ENCODE measurements around the gene XYLT1.
"Not testable (repeated sequence)": the region's sequence is repeated elsewhere in the genome, so short reads cannot be mapped to it uniquely, and the experiment has no call there.

XYLT1 gene

DNA sequence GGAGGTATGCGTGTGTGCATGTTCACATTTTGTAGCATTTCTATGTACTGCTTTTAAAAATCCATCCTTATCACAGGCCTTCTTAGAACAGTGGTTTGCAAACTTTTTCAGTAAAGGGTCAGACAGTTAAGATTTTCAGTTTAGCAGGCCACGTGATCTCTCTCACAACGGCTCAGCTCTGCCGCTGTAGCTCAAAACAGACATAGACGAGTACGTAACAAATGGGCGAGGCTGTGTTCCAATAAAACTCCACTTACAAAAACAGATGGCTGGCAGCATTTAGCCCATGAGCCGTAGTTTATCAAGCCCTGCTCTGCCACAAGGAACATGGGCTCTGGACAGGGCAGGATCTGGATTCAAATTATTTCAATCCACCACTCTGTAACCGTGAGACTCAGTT lies 141.8 kb downstream of the XYLT1 start:
- peak; percentile 91 to 94 for DNase-seq

DNA sequence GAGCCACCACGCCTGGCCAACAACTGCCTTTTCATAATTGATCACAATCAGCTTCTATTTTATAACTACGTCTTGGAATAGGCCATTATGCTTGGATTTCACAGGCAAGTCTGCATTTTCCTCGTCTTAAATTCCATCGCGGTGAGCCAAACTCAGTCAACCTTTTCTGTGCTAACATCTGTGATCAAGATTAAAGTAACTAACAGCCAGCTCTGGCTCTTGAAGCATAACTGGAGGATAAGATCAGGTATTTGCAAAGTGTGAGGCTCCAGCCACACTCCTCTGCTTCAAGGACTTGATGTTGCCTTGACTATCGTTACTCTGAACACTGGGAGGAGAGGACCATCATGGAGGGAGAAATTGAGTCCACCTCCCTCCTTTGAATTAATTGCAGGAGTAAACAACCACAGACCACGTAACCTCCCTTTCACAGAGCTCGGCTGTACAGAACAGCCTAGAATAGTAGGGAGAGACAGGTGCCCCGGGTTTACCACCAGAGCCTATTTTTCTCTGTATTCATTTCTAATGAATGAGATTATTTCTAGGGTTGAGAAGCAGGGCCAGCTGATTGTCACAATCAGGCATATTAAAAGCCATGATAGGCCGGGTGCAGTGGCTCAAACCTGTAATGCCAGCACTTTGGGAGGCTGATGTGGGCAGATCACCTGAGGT lies 143.0 kb downstream of the XYLT1 start:
- peak in 1 of 2 experiments; percentile 38 for DNase-seq

DNA sequence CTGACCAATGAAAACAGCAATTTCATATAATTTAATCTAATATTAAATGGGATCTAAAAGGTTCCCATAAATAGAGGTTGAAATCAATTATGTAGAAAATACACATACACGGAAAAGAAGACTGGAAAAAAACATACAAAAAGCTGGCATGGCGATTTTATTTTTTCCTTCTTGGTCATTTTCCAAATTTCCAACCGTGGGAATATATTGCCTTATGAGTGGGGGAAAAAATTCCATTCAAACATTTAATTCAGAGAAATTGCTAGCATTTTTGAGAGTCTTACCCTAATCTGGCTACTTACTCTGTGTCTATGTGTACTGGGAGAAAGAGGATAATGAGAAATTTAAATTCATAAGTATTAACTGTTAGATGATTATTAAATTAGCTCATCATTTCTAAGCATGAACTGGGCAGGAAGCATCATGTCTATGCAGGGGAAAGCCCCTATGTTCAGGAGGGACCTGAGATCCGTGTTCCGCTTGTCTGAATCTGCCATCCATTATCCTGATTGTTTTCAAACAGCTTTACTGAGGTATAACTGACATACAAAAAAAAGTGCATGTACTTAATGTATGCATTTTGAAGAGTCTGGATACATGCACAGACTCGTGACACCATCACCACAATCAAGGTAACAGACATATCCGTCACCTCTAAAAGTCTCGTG lies 145.2 kb downstream of the XYLT1 start:
- no peak for DNase-seq

DNA sequence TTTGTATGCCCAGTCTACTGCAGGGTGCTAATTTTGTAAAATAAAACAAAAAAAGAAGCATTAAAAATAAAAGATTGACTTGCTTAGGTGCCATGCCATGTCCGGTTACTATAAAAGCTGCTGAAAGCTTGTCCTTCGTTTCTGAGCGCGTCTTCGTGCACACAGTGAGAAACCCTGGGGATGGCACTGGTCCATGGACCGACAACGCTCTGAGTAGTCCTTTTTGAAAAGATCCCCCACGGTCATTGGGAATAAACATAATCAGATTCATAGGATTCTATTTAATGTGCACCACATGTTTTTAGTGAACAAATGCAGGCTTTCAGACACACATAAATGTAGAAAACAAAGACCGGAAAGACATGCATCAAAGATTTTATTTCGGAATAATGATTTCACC lies 146.3 kb downstream of the XYLT1 start:
- DNase-seq: no peak

DNA sequence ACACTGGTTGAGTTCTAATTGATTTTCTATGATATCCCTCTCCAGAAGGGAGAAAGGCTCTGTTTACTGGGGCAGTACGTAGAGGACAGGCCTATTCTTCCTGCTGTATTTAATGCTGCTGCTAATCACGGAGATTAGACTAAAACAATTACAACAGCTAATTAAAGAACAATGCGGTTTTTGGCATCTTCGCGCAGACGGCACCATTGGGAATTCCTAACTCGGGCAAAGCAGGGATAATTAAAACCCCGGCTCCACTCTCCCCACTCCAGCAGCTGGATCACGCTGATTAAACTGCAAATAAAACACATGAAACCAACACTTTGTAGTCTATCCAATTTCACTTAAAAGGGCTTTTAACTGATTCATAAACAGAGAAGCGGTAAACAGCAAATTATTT lies 147.6 kb downstream of the XYLT1 start:
- DNase-seq: peak; percentile 69 to 70

DNA sequence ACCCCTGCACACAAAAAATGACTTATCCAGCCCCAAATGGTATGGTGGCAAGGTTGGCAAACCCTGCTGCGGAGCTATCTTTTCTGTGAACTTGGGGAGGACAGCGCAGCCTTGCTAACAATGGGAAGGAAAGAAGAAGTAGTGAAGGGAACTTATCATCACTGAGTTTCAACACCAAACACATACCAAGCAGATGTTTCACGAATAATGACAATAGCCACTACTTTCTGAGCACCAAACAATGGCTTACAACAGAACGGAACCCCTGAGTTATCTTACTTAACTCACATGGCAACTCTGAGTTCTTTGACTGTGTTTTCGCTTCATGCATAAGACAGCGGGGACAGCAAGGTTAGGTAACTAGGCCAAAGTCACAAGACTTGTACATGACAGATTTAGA lies 148.9 kb downstream of the XYLT1 start:
- DNase-seq: no peak

DNA sequence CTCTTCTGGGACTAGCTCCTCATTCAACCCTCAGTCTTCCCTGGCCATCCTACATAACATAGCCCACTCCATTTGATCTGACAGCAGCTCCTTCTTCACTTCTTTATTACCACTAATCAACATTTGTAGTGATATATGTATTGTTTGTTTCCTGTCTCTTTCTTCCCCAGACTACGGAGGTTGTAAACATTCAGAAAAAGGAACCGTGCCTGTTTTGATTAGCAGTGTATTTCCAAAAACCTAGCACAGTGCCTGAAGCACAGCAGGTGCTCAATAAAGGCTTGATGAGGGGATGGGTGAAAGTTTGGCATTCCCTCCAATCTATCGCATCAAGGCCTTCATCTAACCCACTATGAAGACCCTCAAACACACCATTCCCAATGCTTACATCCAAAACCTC lies 150.8 kb downstream of the XYLT1 start:
- no peak for DNase-seq

DNA sequence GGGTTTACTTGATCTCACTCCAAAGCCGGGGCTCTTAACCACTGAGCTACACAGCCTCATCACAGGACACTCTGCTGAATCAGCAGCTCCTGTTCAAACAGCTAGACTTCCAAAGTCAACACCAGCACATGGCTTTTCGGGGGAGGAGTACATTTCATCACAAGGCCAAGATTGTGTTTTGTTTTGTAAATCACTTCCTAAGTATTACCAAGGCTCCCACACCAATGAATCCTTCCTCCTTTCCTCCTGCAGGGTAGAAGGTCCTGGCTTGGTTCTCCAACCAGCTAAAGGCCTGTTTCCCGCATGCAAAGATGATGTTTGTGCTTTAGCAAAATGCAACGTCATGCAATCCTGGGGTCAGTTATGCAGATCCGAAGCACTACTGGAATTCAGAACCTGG lies 152.5 kb downstream of the XYLT1 start:
- DNase-seq: no peak

DNA sequence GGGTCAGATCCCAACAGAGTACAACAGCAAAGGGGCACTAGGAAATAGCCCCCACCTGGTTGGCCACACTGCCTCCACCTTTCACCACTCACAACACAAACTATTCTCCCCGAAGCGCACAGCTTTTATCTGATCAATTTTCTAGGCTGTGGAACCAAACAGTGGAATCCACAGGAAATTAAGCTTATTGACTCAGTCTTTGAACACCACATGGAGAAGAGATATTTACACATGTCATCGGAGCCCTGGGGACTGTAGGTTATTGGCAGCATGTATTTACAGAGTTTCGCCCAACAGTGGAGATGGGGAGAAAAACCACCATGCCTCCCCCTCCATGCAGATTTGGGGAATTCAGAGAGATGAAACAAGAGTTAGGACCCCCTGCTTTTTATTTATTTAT lies 154.8 kb downstream of the XYLT1 start:
- DNase-seq: no peak

DNA sequence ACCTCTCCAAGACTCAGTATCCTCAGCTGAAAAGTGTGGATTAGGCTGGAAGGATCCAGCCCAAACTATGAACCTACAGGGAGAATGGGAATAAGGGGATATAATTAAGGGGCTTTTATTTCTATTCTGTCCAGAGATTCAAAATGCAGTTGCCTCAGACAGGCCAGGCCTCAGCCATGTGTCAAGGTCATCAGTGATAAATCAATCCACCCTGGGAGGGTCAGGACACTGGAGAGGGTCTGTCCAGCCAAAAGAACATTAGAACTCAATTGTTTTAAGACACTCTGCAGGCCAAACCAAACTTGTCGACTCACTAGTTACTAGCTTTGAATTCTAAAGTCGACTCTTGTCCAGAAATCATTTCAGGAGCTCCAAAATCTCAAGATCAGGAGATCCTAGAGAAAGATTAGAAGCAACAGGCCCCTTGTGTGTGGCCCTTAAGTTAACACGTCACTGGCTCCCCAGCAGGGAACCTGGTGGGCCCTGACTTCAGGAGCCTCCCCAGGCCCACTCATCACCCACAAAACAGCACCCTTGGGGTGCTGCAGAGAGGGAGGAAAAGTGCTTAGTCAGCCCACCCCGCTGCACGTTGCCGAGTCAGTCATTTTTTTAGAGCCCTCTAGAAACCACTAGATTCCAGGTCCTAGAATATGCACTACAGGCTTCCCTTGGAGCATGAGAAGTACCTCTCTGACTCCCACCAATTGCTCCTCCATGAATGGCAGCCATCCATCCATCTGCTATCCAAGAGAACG lies 156.8 kb downstream of the XYLT1 start:
- no peak for DNase-seq

DNA sequence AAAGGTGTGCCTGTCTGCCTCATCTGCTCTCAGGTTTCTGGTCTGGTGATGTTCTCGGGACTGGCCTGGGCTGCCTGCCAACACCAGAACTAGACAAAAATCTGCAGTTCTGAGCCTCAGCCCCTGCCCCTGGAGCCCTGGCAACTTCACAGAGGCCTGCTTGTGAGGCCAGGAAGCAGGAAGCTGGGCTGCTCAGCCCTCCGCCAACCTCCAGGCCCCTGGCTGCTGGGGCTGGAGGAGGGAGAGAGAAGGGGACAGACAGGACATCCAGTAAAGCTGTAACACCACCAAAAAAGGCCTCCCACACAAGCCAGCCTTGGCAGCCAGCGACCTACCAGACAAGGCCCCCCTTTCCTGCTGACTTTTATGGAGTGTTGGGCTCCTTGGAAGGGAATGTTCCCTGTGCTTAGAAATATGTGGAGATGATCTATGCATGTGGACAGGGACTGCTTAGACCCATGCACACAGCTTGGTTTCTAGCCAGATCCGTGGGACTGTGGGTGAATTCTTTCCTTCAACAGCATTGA lies 157.6 kb downstream of the XYLT1 start:
- DNase-seq: no peak

DNA sequence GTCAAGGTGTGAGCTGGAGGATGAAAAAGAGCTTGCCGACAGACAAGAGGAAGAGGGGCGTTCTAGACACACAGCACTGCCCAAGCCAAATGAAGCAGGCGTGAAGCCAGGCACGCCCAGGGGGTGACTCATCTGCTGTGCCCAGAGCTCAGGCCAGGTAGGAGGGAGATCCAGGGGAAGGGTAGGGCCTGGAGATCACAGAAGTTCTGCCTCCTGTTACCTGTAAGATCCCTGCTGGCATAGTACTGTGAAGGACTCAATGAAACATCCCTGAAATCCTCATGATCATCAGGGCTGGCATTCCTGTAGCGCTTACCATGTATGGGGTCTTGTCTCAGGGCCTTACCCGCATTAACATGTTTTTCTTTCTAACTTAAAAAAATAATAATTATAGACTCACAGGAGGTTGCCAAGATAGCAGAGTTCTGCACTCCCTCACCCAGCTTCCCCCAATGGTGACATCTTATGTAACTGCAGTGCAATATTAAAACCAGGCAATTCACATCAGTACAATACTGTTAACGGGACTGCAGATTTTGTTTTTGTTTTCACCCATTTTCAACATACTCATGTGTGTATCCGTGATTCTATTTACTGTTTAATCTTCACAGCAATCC lies 158.6 kb downstream of the XYLT1 start:
- no peak for DNase-seq

DNA sequence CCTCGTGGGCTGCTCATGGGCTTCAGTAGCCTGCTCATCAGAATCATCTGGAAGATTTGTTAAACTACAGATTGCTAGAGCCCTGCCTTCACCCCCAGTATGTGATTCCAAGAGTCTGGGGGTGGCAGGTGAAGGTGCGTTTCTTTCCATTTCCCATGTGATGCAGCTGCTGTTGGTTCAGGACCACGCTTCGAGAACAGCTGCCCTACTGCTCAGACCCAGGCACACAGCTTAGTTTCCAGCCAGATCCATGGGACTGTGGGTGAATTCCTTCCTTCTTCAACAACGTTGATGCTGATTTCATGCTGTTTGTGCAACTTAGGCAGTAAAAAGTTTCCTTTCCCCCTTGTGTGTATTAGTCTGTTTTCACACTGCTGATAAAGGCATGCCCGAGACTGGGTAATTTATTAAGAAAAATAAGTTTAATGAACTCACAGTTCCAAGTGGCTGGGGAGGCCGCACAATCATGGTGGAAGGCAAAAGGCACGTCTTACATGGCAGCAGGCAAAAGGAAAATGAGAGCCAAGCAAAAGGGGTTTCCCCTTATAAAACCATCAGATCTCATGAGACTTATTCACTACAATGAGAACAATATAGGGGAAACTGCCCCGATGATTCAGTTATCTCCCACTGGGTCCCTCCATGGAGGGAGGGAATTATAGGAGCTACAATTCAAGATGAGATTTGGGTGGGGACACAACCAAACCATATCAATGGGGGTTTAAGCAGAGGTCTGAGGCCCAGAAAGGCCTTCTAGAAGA lies 159.2 kb downstream of the XYLT1 start:
- no peak for DNase-seq

DNA sequence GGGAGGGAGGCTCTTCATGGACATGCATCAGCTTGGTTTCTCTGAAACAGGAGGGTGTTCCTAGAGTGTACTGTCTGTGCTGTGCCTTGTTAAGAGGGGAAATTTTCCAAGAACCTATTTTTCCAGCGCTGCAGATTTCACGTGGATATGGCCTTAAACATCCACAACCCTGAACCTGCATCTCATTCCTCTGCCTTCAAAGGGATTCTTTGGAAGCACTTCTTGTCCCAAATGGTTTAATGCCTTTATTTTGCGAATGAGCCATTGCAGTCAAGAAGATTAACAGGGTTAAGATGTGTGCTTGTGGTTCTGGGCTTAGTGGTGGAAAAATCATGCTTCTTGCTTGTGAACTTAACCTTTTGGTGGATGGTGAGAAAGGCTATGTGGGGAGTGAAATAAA lies 161.2 kb downstream of the XYLT1 start:
- no peak for DNase-seq

DNA sequence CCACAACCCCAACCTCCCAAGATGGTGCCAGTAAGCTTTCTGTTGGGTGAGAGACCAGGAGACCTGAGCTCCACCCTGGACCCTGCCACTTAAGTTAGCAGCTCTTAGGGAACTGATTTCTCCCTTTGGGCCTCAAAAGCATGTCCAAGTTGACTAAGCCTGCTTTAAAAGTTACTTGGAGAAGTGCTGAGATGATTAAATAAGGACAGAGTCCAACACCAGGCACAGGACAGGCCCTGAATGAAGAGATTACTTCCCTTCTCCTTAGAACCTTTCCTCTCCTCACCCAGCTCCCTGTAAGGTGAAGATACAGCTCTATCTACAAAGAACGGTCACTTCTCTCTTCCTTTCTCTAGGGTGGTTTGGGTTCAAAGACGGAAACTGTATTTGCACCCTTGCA lies 162.6 kb downstream of the XYLT1 start:
- no peak for DNase-seq

DNA sequence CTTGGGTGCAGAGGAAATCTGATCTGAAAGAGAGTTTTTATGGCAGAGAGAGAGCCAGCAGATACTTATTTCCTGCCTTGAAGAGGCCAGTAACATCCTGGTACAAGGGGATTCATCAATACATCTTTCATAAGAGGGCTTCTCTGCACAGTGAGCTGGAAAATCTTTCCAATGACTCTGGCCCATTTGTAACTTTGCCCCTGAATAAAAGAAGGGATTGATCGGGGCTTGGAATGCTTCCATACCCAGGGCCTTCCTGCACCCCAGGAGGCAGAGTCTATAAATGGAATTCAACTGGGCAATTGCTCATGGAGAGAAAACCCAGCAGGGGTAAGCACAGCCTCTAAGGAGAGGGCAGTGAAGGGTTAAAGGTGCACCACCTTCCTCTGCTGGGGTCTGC lies 163.3 kb downstream of the XYLT1 start:
- DNase-seq: no peak

DNA sequence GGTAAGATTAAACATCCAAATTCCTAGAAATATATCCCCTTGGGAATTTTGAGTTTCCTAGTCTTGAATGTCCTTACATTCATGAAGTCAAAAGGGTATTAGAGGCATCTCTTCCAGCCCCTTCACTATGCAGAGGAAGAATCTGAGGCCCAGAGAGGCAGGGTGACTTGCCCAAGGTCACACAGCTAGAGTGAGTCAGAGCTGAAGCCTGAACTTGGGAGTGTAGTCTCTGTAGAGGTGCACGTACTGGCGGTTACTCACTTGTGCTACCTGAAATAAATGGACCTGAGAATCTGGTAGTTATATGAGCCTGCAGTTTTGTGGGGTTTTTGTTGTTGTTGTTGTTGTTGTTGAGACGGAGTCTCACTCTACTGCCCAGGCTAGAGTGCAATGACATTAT lies 164.0 kb downstream of the XYLT1 start:
- DNase-seq: no peak

DNA sequence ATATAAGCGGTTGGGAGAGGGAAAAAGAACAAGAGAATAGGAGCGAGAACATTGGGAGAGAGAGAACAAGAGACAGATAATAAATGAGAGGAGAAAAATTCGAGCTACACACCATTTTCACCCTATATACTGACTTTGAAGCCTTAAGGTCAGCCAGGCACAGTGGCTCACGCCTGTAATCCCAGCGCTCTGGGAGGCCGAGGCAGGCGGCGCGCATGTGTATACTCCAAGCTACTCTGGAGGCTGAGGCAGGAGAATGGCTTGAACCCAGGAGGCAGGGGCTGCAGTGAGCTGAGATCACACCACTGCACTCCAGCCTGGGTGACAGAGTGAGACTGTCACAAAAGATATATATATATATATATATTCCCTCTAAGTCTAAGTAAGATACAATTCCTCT lies 164.5 kb downstream of the XYLT1 start:
- not testable (repeated sequence) for DNase-seq

DNA sequence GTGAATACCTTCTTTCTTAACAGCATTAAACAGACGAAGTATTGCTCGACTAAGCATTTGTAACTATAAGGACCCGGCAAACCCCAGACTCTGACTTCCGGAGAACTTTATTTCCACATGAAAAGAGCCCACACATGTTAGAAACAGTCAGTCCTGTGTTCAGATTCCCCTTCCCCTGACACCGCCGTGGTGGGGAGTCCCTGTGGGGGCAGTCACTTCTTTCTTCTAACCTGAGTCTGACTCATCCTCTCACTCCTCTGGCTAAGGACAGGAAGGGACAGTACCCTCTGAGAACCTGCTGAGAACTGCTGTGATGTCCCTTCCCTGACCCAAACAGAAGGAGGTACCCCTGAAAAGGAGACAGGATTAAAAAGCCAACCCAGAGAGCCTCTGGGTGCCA lies 165.1 kb downstream of the XYLT1 start:
- no peak for DNase-seq

DNA sequence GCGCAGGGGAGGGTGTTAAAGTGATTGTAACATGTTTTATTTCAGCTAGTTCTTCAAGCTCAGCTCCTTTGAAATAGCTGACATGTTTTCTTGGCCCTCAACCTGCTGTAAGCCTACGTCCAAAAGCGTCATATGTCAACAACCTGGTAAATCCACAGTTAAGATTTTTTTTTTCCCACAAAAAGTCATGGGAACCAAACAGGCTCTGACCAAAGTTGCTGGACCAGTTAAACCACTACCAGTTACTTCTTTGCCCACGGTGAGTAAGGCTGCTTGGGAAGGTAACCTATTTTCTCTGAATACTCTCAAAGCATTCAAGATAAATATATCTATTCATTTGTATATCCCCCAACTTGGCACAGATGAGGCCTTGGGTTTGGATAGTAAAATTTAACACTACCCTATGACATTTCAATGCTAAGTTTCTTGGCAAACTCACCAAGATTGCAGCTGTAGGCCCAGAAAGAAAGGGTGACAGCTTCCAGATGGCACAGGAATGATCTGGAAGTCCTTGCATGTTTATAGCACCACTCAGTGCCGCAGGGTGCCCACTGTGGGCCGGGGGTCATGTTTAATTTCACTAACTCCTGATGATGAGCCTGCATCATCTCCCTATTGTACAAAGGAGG lies 166.2 kb downstream of the XYLT1 start:
- no peak for DNase-seq

DNA sequence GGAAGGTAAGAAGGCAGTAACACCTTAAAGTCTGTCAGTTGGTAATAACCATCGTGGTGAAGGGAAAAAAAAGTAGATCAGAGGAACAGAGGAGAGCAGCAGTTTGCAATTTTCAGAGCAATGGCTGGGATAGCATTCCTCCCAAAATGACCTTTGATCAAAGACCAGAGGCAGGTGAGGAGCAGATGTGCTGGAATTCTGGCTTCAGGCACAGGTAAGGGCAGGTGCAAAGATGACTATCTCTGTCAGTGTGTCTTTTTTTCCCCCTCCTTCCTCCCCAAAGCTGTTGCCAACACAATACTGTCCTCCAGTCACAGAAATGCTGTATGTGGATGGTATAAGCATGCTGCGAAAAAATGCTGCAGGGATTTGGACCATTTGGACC lies 166.7 kb downstream of the XYLT1 start:
- no peak for DNase-seq

DNA sequence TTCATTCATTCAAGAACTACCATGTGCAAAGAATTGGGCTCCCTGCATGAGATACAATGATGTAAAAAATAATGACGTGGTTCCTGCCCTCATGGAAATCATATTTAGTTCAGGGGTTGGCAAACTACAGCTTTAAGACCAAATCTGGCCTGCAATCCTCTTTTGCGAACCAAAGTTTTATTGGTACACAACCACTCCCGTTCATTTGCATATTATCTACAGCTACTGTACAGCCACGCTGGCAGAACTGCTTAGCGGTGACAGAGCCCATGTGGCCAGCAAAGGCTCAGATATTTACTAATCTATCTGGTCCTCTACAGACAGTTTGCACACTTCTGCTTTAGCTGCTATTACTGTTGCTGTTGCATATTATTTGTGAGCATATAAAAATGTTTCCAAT lies 167.7 kb downstream of the XYLT1 start:
- no peak for DNase-seq
